Effector CD4-positive, alpha-beta T cell (primary cell): ENCODE measurements around the gene PTPRD.
"Not testable (repeated sequence)": the region's sequence is repeated elsewhere in the genome, so short reads cannot be mapped to it uniquely, and the experiment has no call there.

Experiments used
- DNase-seq: peaks from one replicate; pipeline ENCODE4 v3.0.0-alpha.2; 2020

Gene PTPRD

DNA sequence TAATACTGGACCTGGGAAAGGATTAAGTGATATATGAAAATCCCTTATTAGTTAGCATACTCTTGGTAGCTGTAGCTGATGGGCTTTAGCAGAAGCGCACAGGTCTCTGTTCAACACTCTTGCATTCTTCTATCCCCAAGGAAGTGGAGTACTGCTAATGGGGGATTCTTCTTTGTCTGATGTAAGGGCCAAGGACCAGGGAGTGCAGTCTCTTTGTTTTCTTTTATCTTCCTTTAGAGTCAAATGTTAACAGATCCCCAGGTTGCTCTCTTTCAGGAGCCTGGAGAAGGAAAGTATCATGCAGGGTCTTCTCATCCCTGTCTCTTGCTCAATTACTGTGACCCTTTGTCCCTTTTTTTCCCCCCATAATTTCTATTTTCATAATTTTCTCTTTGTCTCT is 1666.3 kb downstream of the PTPRD start:
- DNase-seq = no peak

DNA sequence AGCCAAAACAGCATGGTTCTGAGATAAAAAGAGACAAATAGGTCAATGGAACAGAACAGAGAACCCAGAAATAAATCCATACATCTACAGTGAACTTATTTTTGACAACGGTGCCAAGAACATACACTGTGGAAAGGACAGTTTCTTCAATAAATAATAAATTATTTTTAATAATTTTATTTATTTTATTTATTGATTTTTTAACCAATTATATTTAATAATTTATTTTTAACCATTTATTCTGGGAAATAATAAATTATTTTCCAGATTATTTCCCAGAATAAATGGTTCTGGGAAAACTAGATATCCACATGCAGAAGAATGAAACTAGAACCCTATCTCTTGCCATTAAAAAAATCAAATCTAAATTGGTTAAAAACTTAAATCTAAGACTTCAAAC is 1669.4 kb downstream of the PTPRD start:
- DNase-seq = no peak

DNA sequence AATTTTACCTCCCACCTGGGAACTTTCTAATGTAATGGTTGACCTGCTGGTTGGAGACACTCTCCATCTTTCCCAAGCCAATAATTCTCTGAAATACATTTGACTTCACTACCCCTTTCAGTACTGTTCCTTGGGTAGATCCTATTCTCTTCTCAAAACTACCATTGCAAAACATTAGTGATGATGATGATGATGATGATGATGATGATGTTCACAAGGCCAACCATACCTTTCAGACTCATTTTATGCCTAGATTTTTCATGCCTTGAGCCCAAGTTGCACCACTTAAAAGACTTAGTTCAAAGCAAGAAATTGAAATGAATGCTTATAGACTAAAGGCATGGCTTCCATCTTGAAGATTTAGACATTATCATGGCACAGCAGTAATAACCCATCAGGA is 1672.2 kb downstream of the PTPRD start:
- DNase-seq = no peak

DNA sequence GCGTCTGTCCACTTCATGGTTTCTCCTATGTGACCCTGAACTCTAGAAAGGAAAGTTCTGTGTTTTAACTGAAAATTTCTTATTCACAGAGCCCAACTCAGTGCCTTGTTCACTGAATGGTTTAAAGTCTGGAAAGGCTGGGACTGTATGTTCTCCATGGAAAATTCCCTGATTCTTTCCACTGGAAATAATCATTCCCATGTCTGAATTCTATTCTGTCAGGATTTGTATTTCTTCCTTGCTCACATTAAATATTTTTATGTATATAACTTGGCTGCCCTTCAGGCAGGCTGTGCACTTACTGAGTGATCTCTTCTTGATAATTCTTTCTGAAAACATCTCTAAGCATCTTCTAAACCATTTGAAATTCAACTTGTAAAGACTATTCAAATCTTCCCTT is 1686.3 kb downstream of the PTPRD start:
- no peak for DNase-seq

DNA sequence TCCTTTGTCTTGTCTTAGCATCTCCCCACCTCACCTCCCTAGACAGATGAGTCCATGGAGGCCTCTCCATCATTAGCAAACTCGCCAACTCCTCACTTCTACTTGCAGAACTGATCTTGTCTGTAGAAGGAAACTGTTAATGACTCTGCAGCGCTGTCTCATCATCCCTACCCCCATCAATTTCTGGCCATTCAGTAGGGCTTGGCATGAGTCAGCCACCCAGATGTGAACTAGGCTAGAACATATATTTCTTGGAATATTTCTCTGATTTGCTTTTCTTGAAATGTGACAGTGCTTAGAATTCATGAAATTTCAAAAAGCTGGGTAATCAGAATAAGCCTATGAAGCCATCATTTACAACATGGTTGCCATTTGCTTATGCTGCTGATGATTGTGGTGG is 1688.2 kb downstream of the PTPRD start:
- DNase-seq = no peak

DNA sequence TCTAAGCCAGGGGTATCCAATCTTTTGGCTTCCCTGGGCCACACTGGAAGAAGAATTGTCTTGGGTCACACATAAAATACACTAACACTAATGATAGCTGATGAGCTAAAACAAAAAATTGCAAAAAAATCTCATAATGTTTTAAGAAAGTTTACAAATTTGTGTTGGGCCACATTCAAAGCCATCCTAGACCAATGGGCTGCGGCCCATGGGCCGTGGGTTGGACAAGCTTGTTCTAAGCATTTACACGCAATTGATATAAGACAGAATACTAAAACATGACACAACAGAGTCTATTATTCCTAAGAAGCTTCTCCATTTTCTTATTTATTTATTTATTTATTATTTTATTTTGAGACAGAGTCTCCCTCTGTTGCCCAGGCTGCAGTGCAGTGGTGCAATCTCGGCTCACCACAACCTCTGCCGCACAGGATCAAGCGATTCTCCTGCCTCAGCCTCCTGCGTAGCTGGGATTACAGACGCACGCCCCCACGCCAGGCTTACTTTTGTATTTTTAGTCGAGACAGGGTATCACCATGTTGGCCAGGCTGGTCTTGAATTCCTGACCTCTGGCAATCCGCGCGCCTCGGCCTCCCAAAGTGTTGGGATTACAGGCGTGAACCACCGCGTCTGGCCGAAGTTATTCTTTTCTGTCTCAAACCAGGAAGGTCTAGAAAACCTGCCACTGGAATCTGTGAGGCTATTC is 1692.2 kb downstream of the PTPRD start:
- DNase-seq = not testable (repeated sequence)

DNA sequence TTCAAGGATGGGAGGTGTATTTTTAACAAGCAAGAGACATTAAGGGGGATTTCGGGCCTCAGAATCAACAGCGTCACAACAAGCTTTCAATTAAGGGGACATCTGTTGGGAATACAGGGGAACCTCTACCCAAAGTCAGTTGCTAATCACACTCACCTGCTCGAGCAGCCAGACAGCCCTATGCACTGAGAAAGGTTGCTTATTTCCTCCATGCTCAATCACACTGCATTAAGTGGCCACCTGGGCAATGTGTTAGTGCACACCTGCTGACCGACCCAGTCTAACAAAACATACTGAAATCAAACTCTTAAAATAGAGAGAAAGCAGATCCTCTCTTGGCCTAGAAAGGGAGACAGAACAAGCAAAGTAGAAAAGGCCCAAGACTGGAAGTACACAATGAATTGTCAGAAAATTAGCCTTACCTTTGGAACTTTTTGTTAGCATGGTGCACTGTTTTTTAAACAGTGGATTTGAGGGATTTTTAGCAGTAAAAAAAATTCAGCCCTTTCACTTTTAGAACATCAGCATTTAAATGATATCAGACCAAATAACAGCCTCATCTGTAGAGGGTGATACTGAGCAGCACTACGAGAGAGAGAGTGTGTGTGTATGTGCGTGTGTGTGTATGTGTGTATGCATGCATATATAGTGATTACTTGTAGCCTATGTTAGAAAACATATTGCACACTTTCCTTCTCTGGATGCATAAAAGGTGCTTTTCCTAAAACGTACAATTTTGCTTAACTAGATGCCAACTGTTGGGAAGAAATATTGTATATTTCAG is 1694.7 kb downstream of the PTPRD start:
- DNase-seq = no peak

DNA sequence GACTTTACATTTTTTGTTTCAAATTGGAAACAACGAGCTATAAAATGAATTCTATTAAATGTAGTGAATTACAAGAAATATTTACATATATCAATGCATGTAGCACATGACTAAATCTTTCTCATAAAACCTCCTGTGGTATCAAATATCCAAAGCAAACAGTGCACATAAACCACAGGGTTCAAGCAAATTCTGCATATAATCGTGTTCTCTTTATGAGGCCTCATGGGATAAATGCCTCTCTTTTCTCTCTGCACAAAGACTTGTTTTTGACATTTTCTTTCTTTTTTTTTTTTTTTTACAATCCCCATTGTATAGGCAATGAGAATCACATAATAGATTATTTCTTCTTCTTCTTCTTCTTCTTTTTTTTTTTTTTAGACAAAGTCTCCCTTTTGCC is 1696.0 kb downstream of the PTPRD start:
- DNase-seq = no peak

DNA sequence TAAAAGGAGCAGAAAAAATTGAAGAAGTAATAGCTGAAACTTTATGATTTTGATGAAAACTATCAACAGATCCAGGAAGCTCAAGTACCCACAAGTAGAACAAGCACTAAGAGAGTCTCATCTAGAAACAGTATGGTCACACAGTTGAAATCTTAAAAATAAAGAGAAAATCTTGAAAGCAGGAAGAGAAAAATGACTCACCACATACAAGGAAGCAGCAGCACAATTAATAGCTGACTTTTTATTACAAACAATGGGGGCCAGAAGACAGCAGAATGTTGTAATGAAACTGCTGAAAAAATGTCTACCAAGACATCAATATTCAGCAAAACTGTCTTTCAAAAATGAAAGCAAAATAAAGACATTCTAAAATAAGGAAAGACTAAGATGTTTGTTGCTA is 1704.9 kb downstream of the PTPRD start:
- DNase-seq = no peak

DNA sequence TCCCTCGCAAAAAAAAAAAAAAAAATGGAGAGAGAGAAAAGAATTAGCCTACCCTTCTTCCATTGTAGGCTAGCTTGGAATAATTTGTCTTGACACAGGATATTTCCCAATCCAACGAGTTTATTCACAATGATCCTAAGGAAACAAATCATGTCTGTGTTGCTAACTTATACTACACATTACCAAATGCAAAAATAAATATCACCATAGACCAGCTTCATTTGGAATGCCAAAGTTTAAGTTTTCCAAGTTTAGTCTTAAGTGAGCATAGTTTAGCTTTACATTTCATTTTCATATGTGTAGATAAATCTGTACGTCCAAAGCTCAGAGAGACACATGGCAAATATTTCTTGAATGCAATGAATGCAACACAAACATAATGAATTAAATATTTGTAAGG is 1707.1 kb downstream of the PTPRD start:
- DNase-seq = no peak

DNA sequence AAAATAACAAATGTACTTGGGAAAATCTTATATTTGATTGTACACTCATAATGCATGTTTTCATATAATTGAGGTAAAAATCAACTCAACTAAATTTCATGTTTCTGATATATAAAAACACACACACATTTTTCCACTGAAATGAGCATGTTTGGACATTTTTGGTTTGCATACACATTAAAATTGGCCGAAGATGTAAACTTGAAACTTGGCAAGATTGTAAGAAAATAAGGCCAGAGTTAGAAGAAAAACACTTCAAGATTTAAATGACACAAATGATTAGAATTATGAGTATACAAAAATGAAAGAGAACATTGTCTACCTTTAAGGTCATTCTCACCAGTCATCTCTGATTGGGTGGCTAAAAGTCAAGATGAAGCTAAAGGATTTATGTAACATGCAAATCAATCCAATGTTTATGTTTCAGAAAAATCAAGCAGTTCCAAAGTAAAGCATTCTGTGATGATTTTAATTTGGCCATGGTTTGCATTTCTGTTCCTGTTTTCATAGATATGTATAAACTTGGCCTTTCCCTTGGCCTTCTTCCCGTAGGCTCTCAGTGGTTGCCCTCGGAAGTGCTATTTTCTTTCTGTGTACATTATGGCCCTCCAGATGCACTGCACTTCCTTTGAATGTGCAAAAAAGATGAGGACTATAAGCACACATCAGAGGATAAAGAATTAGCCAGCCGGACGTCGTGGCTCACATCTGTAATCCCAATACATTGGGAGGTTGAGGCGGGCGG is 1707.9 kb downstream of the PTPRD start:
- DNase-seq = no peak

DNA sequence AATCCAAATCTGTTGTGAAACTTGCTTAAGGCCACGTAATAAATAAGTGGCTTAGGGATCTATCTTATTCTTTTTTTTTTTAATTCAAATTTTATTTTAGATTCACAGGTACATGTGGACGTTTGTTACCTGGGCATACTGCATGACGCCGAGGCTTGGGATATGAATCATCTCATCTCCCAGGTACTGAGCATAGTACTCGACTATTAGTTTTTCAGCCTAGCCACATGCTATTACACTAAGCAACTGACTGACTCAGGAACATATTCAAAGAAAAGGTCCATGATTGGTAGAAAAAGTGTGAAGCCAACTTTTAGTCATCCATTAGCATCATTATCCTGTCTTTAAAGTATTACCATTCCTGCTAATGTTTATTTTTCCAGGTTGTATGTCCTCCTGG is 1709.7 kb downstream of the PTPRD start:
- DNase-seq = no peak

DNA sequence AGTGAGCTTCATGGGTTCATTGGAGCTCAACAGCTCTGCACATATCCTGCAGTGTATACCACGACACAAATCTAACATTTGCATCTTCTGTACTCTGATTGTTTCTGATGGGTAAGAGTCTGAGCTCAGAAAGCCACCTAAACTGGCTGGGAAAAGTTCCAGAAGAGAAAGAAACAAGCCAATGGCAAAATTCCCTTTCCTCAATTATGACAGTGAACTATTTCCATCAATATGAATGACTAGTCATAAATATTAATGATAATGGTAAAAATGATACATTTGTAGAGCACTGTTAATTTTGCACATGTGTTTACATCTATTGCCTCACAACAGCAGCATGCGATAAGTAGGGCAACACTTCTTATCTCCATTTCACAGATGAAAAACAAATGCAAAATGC is 1711.7 kb downstream of the PTPRD start:
- no peak for DNase-seq

DNA sequence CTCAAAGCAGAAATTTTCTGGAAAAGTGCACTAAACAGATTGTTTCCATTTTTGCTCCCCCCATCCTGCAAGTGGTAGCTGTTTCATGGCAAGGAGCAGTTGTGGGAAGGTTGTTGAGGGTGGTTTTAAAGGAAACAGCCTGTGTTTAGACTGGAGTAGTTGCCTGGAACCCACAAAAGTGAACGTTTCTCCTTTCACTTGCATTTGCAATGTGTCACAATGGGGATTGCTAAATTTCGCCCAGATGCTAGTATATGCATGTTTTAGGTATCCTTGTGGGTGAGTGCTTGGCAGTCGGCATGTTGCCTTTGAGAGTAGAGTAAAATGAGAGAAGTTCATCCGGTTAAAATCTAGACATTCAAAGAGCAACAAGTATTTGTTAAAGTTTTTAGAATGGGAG is 1713.3 kb downstream of the PTPRD start:
- DNase-seq = no peak

DNA sequence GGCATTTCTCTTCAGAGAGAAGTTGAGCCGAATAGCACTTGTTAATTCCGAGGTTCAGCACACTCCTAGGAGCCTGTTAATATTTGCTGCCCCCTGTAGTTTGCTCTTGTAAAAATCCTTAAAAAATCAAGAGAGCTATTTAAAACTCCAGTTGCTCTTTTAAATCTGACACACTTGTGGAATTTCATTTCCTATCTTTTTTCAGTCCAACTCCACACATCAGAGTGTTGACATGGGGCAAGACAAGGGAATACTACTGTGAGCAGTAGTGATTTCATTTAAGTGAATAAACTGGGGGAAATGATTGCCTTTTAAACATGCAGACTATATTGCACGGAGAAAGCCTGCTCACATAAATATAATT is 1717.0 kb downstream of the PTPRD start:
- no peak for DNase-seq

DNA sequence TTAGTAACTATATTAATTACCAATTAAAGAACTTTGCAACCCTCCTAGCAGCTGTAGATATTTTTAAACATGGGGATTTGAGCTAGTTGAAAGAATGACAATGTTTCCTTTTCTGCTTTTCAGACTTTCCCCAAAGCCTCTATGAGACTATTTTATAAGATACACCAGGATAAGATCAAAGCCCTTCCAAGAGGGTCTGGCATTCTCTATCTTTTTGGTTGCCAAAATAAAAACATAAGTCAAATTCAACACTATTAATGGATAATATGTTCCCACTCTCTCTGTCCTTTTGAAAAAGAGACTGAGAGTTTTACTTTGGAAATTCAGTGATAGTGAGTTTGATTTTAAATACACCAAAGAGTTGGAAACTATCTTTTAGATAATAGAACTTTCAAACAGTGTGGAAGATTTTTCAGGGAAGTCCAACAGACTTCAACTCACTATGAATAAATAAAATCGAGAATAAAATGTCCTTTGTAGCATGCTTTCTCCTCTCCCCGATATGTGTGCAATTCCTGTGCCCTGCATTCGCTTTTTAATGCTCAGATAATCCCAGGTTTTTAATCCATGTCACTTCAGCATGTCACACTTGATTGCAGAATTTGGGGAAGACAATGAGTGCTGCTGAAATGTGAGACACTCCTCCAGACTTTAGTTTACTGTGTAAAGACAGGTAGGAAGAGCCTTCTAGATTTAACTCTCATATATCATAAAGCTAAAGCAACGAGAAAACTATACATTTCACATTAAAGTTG is 1717.5 kb downstream of the PTPRD start:
- DNase-seq = no peak

DNA sequence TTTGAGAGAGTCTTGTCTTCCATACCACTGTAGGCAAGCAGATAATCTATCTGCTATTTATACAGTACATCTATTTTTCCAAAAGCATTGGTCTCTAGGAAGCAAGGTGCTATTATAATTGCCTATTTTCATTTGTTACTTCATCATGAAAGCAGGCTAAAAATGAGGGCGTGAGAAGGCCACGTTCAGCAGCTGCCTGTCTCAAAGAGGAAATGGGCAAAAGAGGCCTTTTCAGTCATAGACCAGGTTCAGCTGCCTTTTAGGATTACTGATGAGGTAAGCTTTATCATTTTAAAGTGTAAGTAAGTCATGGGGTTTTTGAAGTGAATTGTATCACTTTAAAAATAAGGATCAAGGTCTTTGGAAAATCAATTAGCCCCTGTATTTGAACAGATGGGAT is 1722.1 kb downstream of the PTPRD start:
- DNase-seq = no peak

DNA sequence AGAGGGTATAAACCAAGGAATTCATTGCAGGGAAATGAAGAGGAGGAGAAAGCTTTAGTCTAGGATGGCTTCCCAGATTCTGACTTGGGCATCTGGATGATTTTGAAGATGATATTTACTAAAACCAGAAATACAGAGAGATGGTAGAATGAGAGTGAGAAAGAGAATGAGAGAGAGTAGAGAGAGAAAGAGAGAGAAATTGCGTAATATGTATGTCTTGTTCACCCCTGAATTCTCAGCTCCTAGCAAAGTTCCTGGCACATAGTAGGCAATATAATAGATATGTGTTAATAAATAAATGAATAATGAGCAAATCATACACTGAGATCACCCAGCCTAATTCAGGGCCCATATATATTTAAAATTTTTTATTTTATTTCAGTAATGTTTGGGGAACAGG is 1723.7 kb downstream of the PTPRD start:
- DNase-seq = no peak

DNA sequence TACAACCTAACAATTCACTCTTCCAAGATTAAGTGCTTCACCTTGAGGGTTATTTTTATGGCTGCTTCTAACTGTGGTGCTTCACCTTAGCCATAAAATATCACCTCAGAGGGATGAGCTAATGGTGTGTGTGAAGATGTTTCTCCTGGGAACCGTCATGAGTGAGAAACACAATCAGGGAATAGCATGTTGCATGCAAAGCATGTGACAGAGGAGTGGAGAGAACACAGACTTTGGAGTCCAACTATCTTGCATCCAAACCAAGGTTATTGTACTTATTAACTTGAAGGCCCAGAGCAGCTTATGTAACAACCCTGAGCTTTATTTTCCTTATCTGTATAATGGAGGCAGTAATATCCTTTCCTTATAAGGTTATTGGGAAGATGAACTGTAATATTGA is 1724.2 kb downstream of the PTPRD start:
- no peak for DNase-seq

DNA sequence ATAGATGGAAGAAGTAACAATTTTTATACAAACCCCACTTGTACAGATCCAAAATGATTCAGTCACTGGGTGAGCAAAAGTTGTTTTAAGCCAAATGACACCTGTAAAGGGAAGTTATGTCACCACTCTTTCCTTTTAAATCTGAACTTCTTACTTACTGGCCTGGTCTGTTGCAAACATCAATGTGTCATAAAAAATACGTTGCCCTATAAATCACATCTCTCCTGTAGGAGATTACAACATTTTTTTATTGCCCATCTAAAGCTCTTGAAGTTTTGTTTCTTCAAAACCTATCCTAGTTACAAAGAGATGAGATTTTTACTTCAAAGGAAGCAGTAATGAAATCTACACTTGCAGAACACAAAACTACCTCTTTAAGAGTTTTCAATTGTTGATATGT is 1725.4 kb downstream of the PTPRD start:
- no peak for DNase-seq

DNA sequence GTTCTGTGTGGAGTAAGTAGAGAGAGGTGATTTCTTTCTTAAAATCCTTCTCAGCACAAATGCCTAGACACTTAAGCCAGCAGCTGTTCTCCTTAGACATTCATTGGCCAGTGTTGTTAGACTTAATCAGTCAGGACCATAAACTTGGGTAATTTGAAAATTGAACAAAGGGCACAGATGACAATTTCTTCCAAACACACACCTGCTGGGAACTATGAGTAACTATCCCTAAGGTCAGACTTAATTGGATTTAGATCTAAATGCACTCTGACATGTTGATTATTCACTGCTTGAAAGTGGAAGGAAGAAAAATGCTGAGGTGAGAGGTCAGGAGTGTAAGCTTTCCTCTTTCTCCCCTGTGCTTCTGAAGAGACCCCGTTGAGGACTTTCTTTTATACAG is 1729.5 kb downstream of the PTPRD start:
- no peak for DNase-seq

DNA sequence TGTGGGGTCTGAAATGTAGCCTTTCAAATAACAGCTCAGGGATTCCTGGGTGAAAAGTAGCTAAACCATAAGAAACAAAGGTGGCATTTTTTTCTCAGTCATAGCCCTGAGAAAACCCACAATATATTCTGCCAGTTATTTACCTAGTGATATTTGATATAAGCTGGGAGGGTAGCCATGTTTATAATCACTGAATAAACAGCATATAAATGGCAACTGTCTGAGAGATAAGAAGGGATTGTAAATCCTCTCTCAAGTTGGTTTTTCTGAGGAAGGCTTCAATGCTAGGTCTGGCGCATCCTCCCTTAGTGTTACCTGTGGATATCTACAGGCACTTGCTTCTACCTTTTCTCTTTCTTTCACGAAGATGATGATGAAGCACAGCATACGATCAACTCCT is 1732.7 kb downstream of the PTPRD start:
- DNase-seq = no peak

DNA sequence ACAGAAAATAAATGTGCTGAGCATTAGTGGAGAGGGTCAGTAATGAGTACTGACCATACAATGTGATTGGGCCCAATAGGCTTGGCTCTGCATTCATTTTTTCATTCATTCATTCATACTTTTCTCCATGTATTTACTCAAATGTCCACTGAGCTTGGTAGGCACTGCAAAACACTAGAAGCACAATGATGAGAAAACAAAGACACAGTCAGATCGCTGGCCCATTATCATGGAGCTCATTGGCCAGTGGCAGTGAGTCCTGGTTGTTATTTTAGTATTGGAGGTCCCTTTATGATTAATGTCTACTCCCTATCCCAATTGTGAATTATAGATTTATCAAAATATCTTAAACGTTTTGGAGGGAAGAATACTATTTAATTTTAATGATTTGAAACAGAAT is 1733.5 kb downstream of the PTPRD start:
- no peak for DNase-seq
